NCI-H510A treated with DMSO at 0.1 percent for 48 hours (cell line): Measurements from ENCODE around the gene TOPBP1.
"Not testable (repeated sequence)": the region's sequence is repeated elsewhere in the genome, so short reads cannot be mapped to it uniquely, and the experiment has no call there.

Experiments used
- DNase-seq: peaks from one replicate; lab custom pipeline; 2025; lab: John Stamatoyannopoulos, UW

Gene TOPBP1

GRCh38 chr3:133661454-133662277, at the start of gene TOPBP1:
Gene TOPBP1, minus strand, starts transcription at chr3:133661941. Its CDS starts 814 bp downstream, at chr3:133661127.
- peak; percentile 47 for DNase-seq

- no peak for DNase-seq
Observed at GRCh38 chr3:133711013-133711412, 49.3 kb upstream of the TOPBP1 start.

- DNase-seq = no peak
Observed at GRCh38 chr3:133709139-133709750, 47.5 kb upstream of the TOPBP1 start.

GRCh38 chr3:133706033-133706432, 44.3 kb upstream of the TOPBP1 start:
- DNase-seq = no peak

- no peak for DNase-seq
Observed at GRCh38 chr3:133703915-133704314, 42.2 kb upstream of the TOPBP1 start.

- no peak for DNase-seq
Observed at GRCh38 chr3:133701435-133702358, 40.0 kb upstream of the TOPBP1 start.

- no peak for DNase-seq
Observed at GRCh38 chr3:133700351-133700750, 38.6 kb upstream of the TOPBP1 start.

- no peak for DNase-seq
Observed at GRCh38 chr3:133699903-133700302, 38.2 kb upstream of the TOPBP1 start.

GRCh38 chr3:133699467-133699866, 37.7 kb upstream of the TOPBP1 start:
- DNase-seq = no peak

GRCh38 chr3:133697960-133698359, 36.2 kb upstream of the TOPBP1 start:
- no peak for DNase-seq

- no peak for DNase-seq
Observed at GRCh38 chr3:133695560-133696171, 33.9 kb upstream of the TOPBP1 start.

- no peak for DNase-seq
Observed at GRCh38 chr3:133694288-133695268, 32.8 kb upstream of the TOPBP1 start.

GRCh38 chr3:133693821-133694220, 32.1 kb upstream of the TOPBP1 start:
- no peak for DNase-seq

GRCh38 chr3:133692759-133693158, 31.0 kb upstream of the TOPBP1 start:
- DNase-seq = no peak

- no peak for DNase-seq
Observed at GRCh38 chr3:133691273-133692107, 29.7 kb upstream of the TOPBP1 start.

GRCh38 chr3:133677993-133678392, 16.3 kb upstream of the TOPBP1 start:
- not testable (repeated sequence) for DNase-seq

- DNase-seq = no peak
Observed at GRCh38 chr3:133676336-133677118, 14.8 kb upstream of the TOPBP1 start.

GRCh38 chr3:133675631-133676335, 14.0 kb upstream of the TOPBP1 start:
- DNase-seq = no peak
